ENCODE measurements around the gene BTF3. TPM values are rescaled to one million over a fixed set of nuclear protein-coding genes. Genes with fewer than 3 reads are reported as not detected.
A peak's percentile ranks its signal among the peaks of the same experiment; 100 is the strongest.

The BTF3 gene
- total and polyA plus RNA-seq, 2 donors (not counting 3 experiments of a cell fraction or from before 2014, with no cell fraction given): 325 to 637 TPM

DNA sequence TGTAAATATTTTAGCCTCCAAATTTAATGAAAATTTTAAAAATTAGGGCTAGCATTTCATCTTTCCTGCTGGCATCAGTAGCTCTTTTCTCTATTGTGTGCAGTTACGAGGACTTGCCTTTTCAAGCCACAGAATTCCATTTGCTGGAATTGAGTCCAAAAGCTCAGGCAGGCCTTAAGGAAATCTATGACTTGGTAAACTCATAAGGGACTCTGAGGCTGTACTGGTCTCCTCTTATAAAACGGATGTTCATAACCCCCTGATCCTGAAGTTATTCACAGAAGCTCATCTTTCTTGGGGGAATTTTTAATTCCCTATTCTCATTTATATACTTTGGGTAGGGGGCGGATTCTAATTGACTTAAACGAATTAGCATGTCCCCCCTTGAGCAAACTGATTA is 43.8 kb downstream of the BTF3 start:
- TF ChIP-seq POLR2AphosphoS5 (IDR thresholded peaks at IDR 0.05; ENCODE audit: insufficient read depth, low read depth, low read length) (no peak), POLR2A (IDR thresholded peaks at IDR 0.05; ENCODE audit: low read depth, low read length) (no peak), GATA2 (IDR thresholded peaks at IDR 0.05; ENCODE audit: insufficient read depth, insufficient read length, low read depth, low read length) (no peak)
- TF ChIP-seq, protein P1, sequence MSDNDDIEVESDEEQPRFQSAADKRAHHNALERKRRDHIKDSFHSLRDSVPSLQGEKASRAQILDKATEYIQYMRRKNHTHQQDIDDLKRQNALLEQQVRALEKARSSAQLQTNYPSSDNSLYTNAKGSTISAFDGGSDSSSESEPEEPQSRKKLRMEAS (IDR thresholded peaks at IDR 0.05; ENCODE audit: insufficient read depth, insufficient read length): no peak
- POLR2A ChIA-PET: no interaction called here
- no peak overlapping the region for H3K4me3 ChIP-seq (replicated peaks in 1 of 3; ENCODE audit: insufficient read depth in 1 of 3, low read depth in 1 of 3, low read length in 3 of 3)
- H3K4me2 ChIP-seq (ENCODE audit: insufficient read depth, low read length): no peak overlapping the region
- no peaks in the 10 kb centered on the region for H4K20me1 ChIP-seq (replicated peaks; ENCODE audit: control insufficient read depth, extremely low read depth, insufficient read depth, low read length)
- CTCF ChIA-PET: interaction anchor here (1.2 kb wide), 1 partner anchor 22 kb away, joined by 6 read pairs; no protein-coding TSS in a partner anchor
- no peaks in the 10 kb centered on the region for H3K27me3 ChIP-seq (ENCODE audit: control insufficient read depth in 2 of 2, insufficient read depth in 2 of 2, low read length in 2 of 2)
- FAIRE-seq (no peak), DNase-seq (ENCODE audit: low read depth, low spot score) (no peak)
- H3K9me1 ChIP-seq (replicated peaks; ENCODE audit: control insufficient read depth, extremely low read depth, insufficient read depth, low read length): no peaks in the 10 kb centered on the region
- H3K79me2 ChIP-seq (ENCODE audit: control insufficient read depth, insufficient read depth, low read length): no peaks in the 10 kb centered on the region
- H3K27ac ChIP-seq (ENCODE audit: insufficient read depth, low read depth, low read length): no peak overlapping the region
- dilution Hi-C loops (cut with MboI; ENCODE audit: extremely low pct_ligation_motif_present, low sequenced_read_pairs): no loop called here
- H3K4me1 ChIP-seq (ENCODE audit: control insufficient read depth, extremely low read depth, insufficient read depth, low read length): peaks cover 27% of the 10 kb centered on the region
- peak overlapping the region; percentile 26 for H2AFZ ChIP-seq (ENCODE audit: low read depth, low read length)
- BruUV-seq (replicated peaks): no TSS peak
- no peak overlapping the region for H3K9ac ChIP-seq (replicated peaks; ENCODE audit: extremely low read depth, insufficient read depth, low read length)
- H3K9me3 ChIP-seq (replicated peaks; ENCODE audit: control insufficient read depth, insufficient read depth, low read length): no peaks in the 10 kb centered on the region
- H3K36me3 ChIP-seq (ENCODE audit: control insufficient read depth in 2 of 2, extremely low read depth in 1 of 2, insufficient read depth in 2 of 2, low read length in 2 of 2): no peaks in the 10 kb centered on the region
- intact Hi-C loops (cut with micrococcal nuclease): no loop called here

DNA sequence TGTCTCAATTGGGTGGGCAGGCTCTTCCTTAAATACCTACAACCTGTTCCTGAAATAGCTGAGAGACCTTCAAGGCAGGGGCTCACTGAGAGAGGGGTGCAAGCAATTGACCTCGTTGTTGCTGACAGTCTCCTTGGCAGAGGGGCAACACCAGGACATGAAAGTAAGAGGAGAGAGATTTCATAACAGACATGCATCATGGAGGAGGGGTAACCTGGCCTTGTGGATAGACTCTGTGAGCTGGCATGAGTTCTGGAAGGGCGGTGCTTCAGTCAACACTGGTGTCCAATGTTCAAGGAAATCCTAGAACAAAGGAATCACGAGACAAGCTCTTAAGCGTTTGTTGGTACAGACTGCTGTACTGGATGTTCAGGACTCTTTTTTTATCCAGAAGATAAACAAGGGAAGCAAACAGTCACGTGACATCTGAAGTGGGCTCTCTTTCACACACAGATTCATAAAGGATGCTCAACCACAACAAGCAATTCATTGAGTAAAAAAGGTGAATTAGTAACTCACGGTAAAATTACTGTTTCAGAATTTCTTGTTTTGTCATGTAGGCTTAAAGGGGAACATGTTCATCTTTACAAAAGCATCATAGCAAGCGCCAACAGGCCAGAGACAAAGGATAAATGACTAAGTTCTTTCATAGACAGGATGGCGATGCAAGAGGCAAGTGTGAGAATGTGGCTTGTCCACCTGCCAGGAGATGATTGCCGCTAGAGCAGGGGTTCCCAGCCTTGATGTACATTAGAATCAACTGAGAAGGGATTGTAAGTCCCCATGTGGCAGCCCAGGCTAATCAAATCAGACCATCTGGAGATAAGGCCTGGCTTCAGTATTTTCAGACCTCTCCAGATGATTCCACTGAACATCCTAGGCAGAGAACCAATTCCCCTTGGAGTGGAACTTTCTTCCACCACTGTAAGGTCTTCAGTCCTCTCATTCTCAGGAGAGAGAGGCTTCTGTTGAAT is 46.5 kb downstream of the BTF3 start:
- POLR2A ChIA-PET: interaction anchor here (0.5 kb wide), 1 partner anchor 32 kb away, joined by 3 read pairs; no protein-coding TSS in a partner anchor
- H3K4me2 ChIP-seq (ENCODE audit: insufficient read depth, low read length): no peak overlapping the region
- no peaks in the 10 kb centered on the region for H3K27me3 ChIP-seq (ENCODE audit: control insufficient read depth in 2 of 2, insufficient read depth in 2 of 2, low read length in 2 of 2)
- H3K4me1 ChIP-seq (ENCODE audit: control insufficient read depth, extremely low read depth, insufficient read depth, low read length): peaks cover 27% of the 10 kb centered on the region
- H3K9me3 ChIP-seq (replicated peaks; ENCODE audit: control insufficient read depth, insufficient read depth, low read length): no peaks in the 10 kb centered on the region
- no peak overlapping the region for H3K9ac ChIP-seq (replicated peaks; ENCODE audit: extremely low read depth, insufficient read depth, low read length)
- TF ChIP-seq POLR2AphosphoS5 (IDR thresholded peaks at IDR 0.05; ENCODE audit: insufficient read depth, low read depth, low read length) (no peak), FOS (IDR thresholded peaks at IDR 0.05; ENCODE audit: borderline replicate concordance, insufficient read depth, low read length) (no peak), JUN (IDR thresholded peaks at IDR 0.05; ENCODE audit: borderline replicate concordance, insufficient read depth, insufficient read length, low read depth) (no peak), POLR2A (IDR thresholded peaks at IDR 0.05; ENCODE audit: low read depth, low read length) (no peak), MYC (IDR thresholded peaks at IDR 0.05; ENCODE audit: low read depth, low read length) (no peak), EZH2 (IDR thresholded peaks at IDR 0.05; ENCODE audit: borderline replicate concordance, low read depth, low read length, severe bottlenecking) (no peak), GATA2 (IDR thresholded peaks at IDR 0.05; ENCODE audit: insufficient read depth, insufficient read length, low read depth, low read length) (no peak)
- TF ChIP-seq, protein P2, sequence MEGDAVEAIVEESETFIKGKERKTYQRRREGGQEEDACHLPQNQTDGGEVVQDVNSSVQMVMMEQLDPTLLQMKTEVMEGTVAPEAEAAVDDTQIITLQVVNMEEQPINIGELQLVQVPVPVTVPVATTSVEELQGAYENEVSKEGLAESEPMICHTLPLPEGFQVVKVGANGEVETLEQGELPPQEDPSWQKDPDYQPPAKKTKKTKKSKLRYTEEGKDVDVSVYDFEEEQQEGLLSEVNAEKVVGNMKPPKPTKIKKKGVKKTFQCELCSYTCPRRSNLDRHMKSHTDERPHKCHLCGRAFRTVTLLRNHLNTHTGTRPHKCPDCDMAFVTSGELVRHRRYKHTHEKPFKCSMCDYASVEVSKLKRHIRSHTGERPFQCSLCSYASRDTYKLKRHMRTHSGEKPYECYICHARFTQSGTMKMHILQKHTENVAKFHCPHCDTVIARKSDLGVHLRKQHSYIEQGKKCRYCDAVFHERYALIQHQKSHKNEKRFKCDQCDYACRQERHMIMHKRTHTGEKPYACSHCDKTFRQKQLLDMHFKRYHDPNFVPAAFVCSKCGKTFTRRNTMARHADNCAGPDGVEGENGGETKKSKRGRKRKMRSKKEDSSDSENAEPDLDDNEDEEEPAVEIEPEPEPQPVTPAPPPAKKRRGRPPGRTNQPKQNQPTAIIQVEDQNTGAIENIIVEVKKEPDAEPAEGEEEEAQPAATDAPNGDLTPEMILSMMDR (IDR thresholded peaks at IDR 0.05; ENCODE audit: extremely low read depth in 1 of 2, insufficient read depth in 1 of 2, low read depth in 1 of 2, low read length in 2 of 2): no peak
- TF ChIP-seq, protein P1 (IDR thresholded peaks at IDR 0.05; ENCODE audit: insufficient read depth, insufficient read length): no peak
- H3K9me1 ChIP-seq (replicated peaks; ENCODE audit: control insufficient read depth, extremely low read depth, insufficient read depth, low read length): no peaks in the 10 kb centered on the region
- no peak overlapping the region for H3K4me3 ChIP-seq (replicated peaks in 1 of 3; ENCODE audit: insufficient read depth in 1 of 3, low read depth in 1 of 3, low read length in 3 of 3)
- H3K36me3 ChIP-seq (ENCODE audit: control insufficient read depth in 2 of 2, extremely low read depth in 1 of 2, insufficient read depth in 2 of 2, low read length in 2 of 2): no peaks in the 10 kb centered on the region
- intact Hi-C loops (cut with micrococcal nuclease): loop anchor here (2.0 kb wide), 1 partner anchor 20 kb away; the partner anchor contains the start of genes ANKRA2 and UTP15
- CTCF ChIA-PET: interaction anchor here (0.5 to 1.3 kb wide), 5 partner anchors 9 to 328 kb away, joined by 3 to 5 read pairs (median 5); no protein-coding TSS in a partner anchor
- dilution Hi-C loops (cut with MboI; ENCODE audit: extremely low pct_ligation_motif_present, low sequenced_read_pairs): no loop called here
- FAIRE-seq: no peak
- H4K20me1 ChIP-seq (replicated peaks; ENCODE audit: control insufficient read depth, extremely low read depth, insufficient read depth, low read length): no peaks in the 10 kb centered on the region
- H2AFZ ChIP-seq (ENCODE audit: low read depth, low read length): peak overlapping the region; percentile 71
- no peaks in the 10 kb centered on the region for H3K79me2 ChIP-seq (ENCODE audit: control insufficient read depth, insufficient read depth, low read length)
- no TSS peak for BruUV-seq (replicated peaks)
- DNase-seq (ENCODE audit: low read depth, low spot score): peak; percentile 76
- H3K27ac ChIP-seq (ENCODE audit: insufficient read depth, low read depth, low read length): no peak overlapping the region

All from endothelial cell of umbilical vein (primary cell).